C4-2B (cell line): ENCODE measurements around the gene RPS2.

Experiments
- CTCF ChIP-seq: fragments of 450-650 bp; conservative IDR thresholded peaks from 2 replicates; pipeline ENCODE4 v1.5.1; 2017; ENCODE audit warnings: mild to moderate bottlenecking
- ZFX ChIP-seq: fragments of 450-650 bp; IDR thresholded peaks from 2 replicates; pipeline ENCODE4 v1.6.1; 2017

DNA sequence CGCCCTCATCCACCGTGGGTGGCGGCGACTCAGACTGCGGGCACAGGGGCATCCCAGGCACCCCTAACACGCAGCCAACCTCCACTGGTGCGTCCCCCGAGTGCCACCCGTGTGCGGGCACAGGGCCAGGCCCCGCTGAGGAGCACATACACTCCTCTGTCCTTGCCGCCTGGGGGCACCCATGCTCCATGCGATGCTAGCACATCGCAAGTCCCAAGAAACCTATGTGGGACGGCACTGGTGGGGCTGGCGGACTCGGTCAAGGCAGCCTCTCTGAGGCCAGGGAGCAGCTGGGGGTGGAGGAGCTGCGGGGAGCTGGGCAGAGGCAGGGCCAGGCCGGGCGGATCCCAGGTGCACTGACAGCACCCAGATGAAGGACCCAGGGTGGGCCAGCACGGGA lies 41.0 kb upstream of the RPS2 start:
- TF ChIP-seq CTCF (no peak), ZFX (no peak)
